K562 (cell line): Measurements from ENCODE around the gene MKRN1. TPM values are rescaled to one million over a fixed set of nuclear protein-coding genes. Genes with fewer than 3 reads are reported as not detected.

ENCODE experiments used
- AFF4 ChIP-seq: sonication (generic); formaldehyde crosslinking; IDR thresholded peaks from 2 replicates; pipeline ENCODE4 v1.8.0; 2023; ENCODE audit warnings: mild to moderate bottlenecking, missing genetic modification reagents
- HDAC6 ChIP-seq: IDR thresholded peaks from 2 replicates; pipeline ENCODE4 v1.6.1; 2012; ENCODE audit warnings: low read depth, mild to moderate bottlenecking, control low read depth, inconsistent platforms, low read length, moderate library complexity
- HLTF ChIP-seq: fragments of 450-650 bp; IDR thresholded peaks from 2 replicates; pipeline ENCODE4 v1.6.1; 2016
- HMGN3 ChIP-seq: IDR thresholded peaks from 2 replicates; pipeline ENCODE4 v1.6.1; 2011; ENCODE audit warnings: borderline replicate concordance, low read depth, mild to moderate bottlenecking, mixed read lengths, low read length; ENCODE audit not compliant: insufficient read length; ENCODE audit errors: extremely low read depth
- KDM1A ChIP-seq, 2 experiments: fragments of 450-650 bp; IDR thresholded peaks; 2 replicates each; pipeline ENCODE4 v1.6.1; 2016; ENCODE audit warnings: mild to moderate bottlenecking in 2 of 2
- KDM4B ChIP-seq, 2 experiments: fragments of 450-650 bp in 1 of 2; sonication (generic) in 1 of 2; IDR thresholded peaks; 2 replicates each; pipeline ENCODE4 v1.6.1; 2016 to 2017; ENCODE audit warnings: borderline replicate concordance in 2 of 2, antibody characterized with exemption in 1 of 2, low read depth in 1 of 2, mild to moderate bottlenecking in 1 of 2
- MTA1 ChIP-seq: fragments of 450-650 bp; IDR thresholded peaks from 2 replicates; pipeline ENCODE4 v1.6.1; 2017; ENCODE audit warnings: borderline replicate concordance
- PHB2 ChIP-seq: fragments of 450-650 bp; IDR thresholded peaks from 2 replicates; pipeline ENCODE4 v1.6.1; 2017; ENCODE audit warnings: low read depth
- PRDM10 ChIP-seq: fragments of 450-650 bp; IDR thresholded peaks from 2 replicates; pipeline ENCODE4 v1.6.1; 2018; ENCODE audit not compliant: partially characterized antibody
- RBM22 ChIP-seq: fragments of 200-400 bp; formaldehyde crosslinking; IDR thresholded peaks from 2 replicates; pipeline ENCODE4 v1.6.1; 2018; ENCODE audit warnings: low read length, low read depth; ENCODE audit not compliant: poor library complexity, severe bottlenecking
- RHOXF2B ChIP-seq: fragments of 250-450 bp; sonication (Bioruptor Pico); conservative IDR thresholded peaks from 2 replicates; pipeline ENCODE4 v1.5.1; 2021
- ZEB2 ChIP-seq: fragments of 450-650 bp; IDR thresholded peaks from 2 replicates; pipeline ENCODE4 v1.6.1; 2016
- ZFP91 ChIP-seq: sonication (generic); formaldehyde crosslinking; IDR thresholded peaks from 2 replicates; pipeline ENCODE4 v1.8.0; 2022; ENCODE audit warnings: mild to moderate bottlenecking, missing genetic modification reagents
- ZMIZ1 ChIP-seq, 2 experiments: fragments of 150-350 bp in 1 of 2; IDR thresholded peaks; 2 replicates each; pipeline ENCODE4 v1.6.1; 2012 to 2016; ENCODE audit warnings: low read depth in 2 of 2, low read length in 2 of 2, mild to moderate bottlenecking in 1 of 2, moderate library complexity in 1 of 2
- ZNF224 ChIP-seq: sonication (generic); formaldehyde crosslinking; IDR thresholded peaks from 2 replicates; pipeline ENCODE4 v1.8.0; 2022; ENCODE audit warnings: mild to moderate bottlenecking, missing genetic modification reagents
- polyA plus RNA-seq, 8 experiments: library from polyadenylated mRNA; depleted of rRNA in 4 of 8; stranded (reverse) in 5 of 8; unstranded in 3 of 8; fragments of >200 nt; fragmentation: Nextera tagmentation in 2 of 8; fragmentation: Illumina TruSeq in 1 of 8; extraction: Ambion mirVana in 2 of 8; extraction: Trizol in 1 of 8; gene quantifications; 2 replicates each; pipeline versions ENCODE4 v1.2.1 to v1.2.3, GENCODE V29; 2011 to 2014; ENCODE audit warnings: inconsistent platforms in 1 of 8, missing spikeins in 1 of 8
- total RNA-seq, 7 experiments: library from RNA; depleted of rRNA in 6 of 7; stranded (reverse); fragments of >200 nt in 6 of 7; fragmentation: Illumina TruSeq in 2 of 7; extraction: Trizol in 2 of 7; gene quantifications; 2 replicates each; pipeline versions ENCODE4 v1.2.1 to v1.2.3, GENCODE V29; 2011 to 2021; ENCODE audit warnings: low replicate concordance in 1 of 7

MKRN1 gene
- total and polyA plus RNA-seq, 9 of the 15 experiments (the other 6 are each of a cell fraction or from before 2014, with no cell fraction given), result 30.5 to 90.3 (median 76.0) TPM

- TF ChIP-seq AFF4 (CRISPR knock-in tag) (no peak), KDM1A (IDR thresholded peaks at IDR 0.05) (no peak), HMGN3 (no peak), ZMIZ1 (IDR thresholded peaks at IDR 0.05; ENCODE audit: low read depth in 2 of 2, low read length in 2 of 2) (no peak), RHOXF2B (CRISPR knock-in tag) (no peak), MTA1 (no peak), PRDM10 (peak; percentile 25), HLTF (0 out of 2 replicates have a peak, but pooled peaks have one; percentile 52), KDM4B (IDR thresholded peaks at IDR 0.05; ENCODE audit: borderline replicate concordance in 2 of 2, low read depth in 1 of 2) (no peak), ZEB2 (peak; percentile 66; the same call in 1 of the 2 replicates), HDAC6 (no peak), ZFP91 (CRISPR knock-in tag) (no peak), PHB2 (no peak), ZNF224 (CRISPR knock-in tag) (no peak), RBM22 (no peak)
Measured at GRCh38 chr7:140512317-140513000, 33.2 kb upstream of the MKRN1 start (continued).
